GM23248 (cell line): ENCODE data around the gene RAMP1. TPM values are rescaled to one million over a fixed set of nuclear protein-coding genes. Genes with fewer than 3 reads are reported as not detected.

Experiments
- DNase-seq: peaks from one replicate; pipeline ENCODE4 v3.0.0-alpha.2; 2015
- H2AFZ ChIP-seq: fragments of 200-600 bp; sonication (generic); 2 replicates; pipeline ENCODE4 v1.6.1; 2016; ENCODE audit warnings: antibody characterized with exemption
- H3F3A ChIP-seq: fragments of 200-600 bp; sonication (generic); 2 replicates; pipeline ENCODE4 v1.6.1; 2016; ENCODE audit warnings: mild to moderate bottlenecking, antibody characterized with exemption, mixed run types; ENCODE audit not compliant: insufficient read depth
- H3K27ac ChIP-seq: fragments of 200-600 bp; sonication (generic); 2 replicates; pipeline ENCODE4 v1.5.1; 2016; ENCODE audit warnings: mild to moderate bottlenecking
- H3K27me3 ChIP-seq: fragments of 200-600 bp; sonication (generic); replicated peaks from 2 replicates; pipeline ENCODE4 v1.6.1; 2016; ENCODE audit warnings: mild to moderate bottlenecking; ENCODE audit not compliant: insufficient read depth
- H3K36me3 ChIP-seq: fragments of 200-600 bp; sonication (generic); 2 replicates; pipeline ENCODE4 v1.6.1; 2016; ENCODE audit warnings: low read depth, mild to moderate bottlenecking
- H3K4me1 ChIP-seq: fragments of 200-600 bp; sonication (generic); 2 replicates; pipeline ENCODE4 v1.6.1; 2016; ENCODE audit warnings: mild to moderate bottlenecking; ENCODE audit not compliant: insufficient read depth
- H3K4me2 ChIP-seq: fragments of 200-600 bp; sonication (generic); one replicate; pipeline ENCODE4 v1.6.1; 2016; ENCODE audit warnings: mild to moderate bottlenecking; ENCODE audit not compliant: unreplicated experiment
- H3K4me3 ChIP-seq: fragments of 200-600 bp; sonication (generic); 2 replicates; pipeline ENCODE4 v1.5.1; 2016; ENCODE audit warnings: mild to moderate bottlenecking
- H3K79me2 ChIP-seq: fragments of 200-600 bp; sonication (generic); 2 replicates; pipeline ENCODE4 v1.6.1; 2016; ENCODE audit warnings: mild to moderate bottlenecking; ENCODE audit not compliant: insufficient read depth
- H3K9ac ChIP-seq: fragments of 200-600 bp; sonication (generic); 2 replicates; pipeline ENCODE4 v1.6.1; 2016; ENCODE audit warnings: mild to moderate bottlenecking
- H3K9me2 ChIP-seq: fragments of 200-600 bp; sonication (generic); 2 replicates; pipeline ENCODE4 v1.6.1; 2016; ENCODE audit warnings: mixed run types, mild to moderate bottlenecking, moderate library complexity; ENCODE audit not compliant: insufficient read depth
- H3K9me3 ChIP-seq: fragments of 200-600 bp; sonication (generic); one replicate; pipeline ENCODE4 v1.6.1; 2017; ENCODE audit warnings: low read depth
- H4K20me1 ChIP-seq: fragments of 200-600 bp; sonication (generic); 2 replicates; pipeline ENCODE4 v1.6.0; 2016; ENCODE audit not compliant: insufficient read depth
- EZH2 ChIP-seq: fragments of 200-600 bp; sonication (generic); IDR thresholded peaks from 2 replicates; pipeline ENCODE4 v1.6.1; 2018; ENCODE audit warnings: antibody characterized with exemption, mild to moderate bottlenecking; ENCODE audit not compliant: insufficient read depth, poor library complexity, severe bottlenecking
- EZH2phosphoT487 ChIP-seq: fragments of 200-600 bp; sonication (generic); IDR thresholded peaks from 2 replicates; pipeline ENCODE4 v1.6.1; 2018; ENCODE audit warnings: antibody characterized with exemption, moderate library complexity, mild to moderate bottlenecking, low read depth; ENCODE audit not compliant: insufficient read depth
- WGBS, 2 experiments: methylation state at CpG; one replicate each; pipeline ENCODE4 v1.1.6; 2015 to 2017; ENCODE audit warnings: low lambda C conversion rate in 2 of 2, low coverage in 1 of 2; ENCODE audit errors: missing lambda C conversion rate in 2 of 2; 5-methylcytosine and 5-hydroxymethylcytosine counted together
- in situ Hi-C: fragments of 300-500 bp; cut with MboI; formaldehyde crosslinking; loops from 2 replicates; pipeline ENCODE4 v1.15.0; 2020
- polyA plus RNA-seq: library from polyadenylated mRNA; unstranded; fragments of >200 nt; fragmentation: Nextera tagmentation; extraction: Ambion mirVana; gene quantifications from 2 replicates; pipeline ENCODE4 v1.2.1, GENCODE V29; 2016
- total RNA-seq: library from RNA; depleted of rRNA; stranded (reverse); fragments of >200 nt; shearing (Covaris generic); gene quantifications from 2 replicates; pipeline ENCODE4 v1.2.3, GENCODE V29; 2014

The RAMP1 gene
- total and polyA plus RNA-seq, 2 experiments from 2014 or later, result 4.1 to 11.1 TPM

DNA sequence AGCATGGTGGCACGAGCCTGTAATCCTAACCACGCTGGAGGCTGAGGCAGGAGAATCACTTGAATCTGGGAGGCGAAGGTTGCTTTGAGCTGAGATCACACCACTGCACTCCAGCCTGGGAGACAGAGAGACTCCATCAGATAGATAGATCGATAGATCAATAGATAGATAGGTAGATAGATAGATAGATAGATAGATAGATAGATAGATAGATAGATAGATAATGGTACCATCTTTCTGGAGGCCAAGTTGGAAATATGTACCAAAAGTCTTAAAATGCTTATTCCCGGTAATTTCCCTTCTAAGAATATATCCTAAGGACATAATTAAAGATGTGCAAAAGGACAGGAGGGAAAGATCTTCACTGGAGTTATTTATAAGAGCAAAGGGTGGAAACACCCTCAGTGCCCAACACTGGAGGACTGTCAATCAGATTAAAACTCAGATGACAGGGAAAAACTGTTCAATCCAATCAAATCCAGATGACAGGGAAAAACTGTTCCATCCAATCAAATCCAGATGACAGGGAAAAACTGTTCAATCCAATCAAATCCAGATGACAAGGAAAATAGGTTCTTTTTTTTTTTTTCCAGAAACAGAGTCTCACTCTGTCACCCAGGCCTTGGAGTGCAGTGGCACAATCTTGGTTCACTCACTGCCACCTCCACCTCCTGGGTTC is 58.4 kb downstream of the RAMP1 start:
- H3K9me3 ChIP-seq, result no peaks in the 10 kb centered on the region
- no peaks in the 10 kb centered on the region for H3F3A ChIP-seq
- H3K9ac ChIP-seq, result no peak overlapping the region
- H3K4me1 ChIP-seq, result no peaks in the 10 kb centered on the region
- no peaks in the 10 kb centered on the region for H4K20me1 ChIP-seq
- no peaks in the 10 kb centered on the region for H3K27me3 ChIP-seq
- 74 to 83% methylated on average over 5 of the region's 5 CpGs for WGBS, 2 experiments
- no peak overlapping the region for H3K4me2 ChIP-seq
- H3K79me2 ChIP-seq, result no peaks in the 10 kb centered on the region
- H3K4me3 ChIP-seq, result no peak overlapping the region
- no peak overlapping the region for H3K27ac ChIP-seq
- no peak overlapping the region for H2AFZ ChIP-seq
- TF ChIP-seq EZH2phosphoT487, result no peak
- TF ChIP-seq EZH2, result no peak
- in situ Hi-C loops, result no loop called here
- DNase-seq, result no peak
- H3K9me2 ChIP-seq, result no peaks in the 10 kb centered on the region
- no peaks in the 10 kb centered on the region for H3K36me3 ChIP-seq

GRCh38 chr2:237919593-237919992 is 60.2 kb downstream of the RAMP1 start:
- Histone ChIP-seq H3K36me3 (no peaks in the 10 kb centered on the region), H3K27me3 (no peaks in the 10 kb centered on the region), H3K4me2 (no peak overlapping the region), H3K79me2 (no peaks in the 10 kb centered on the region), H3K9ac (no peak overlapping the region), H2AFZ (no peak overlapping the region), H4K20me1 (no peaks in the 10 kb centered on the region), H3F3A (no peaks in the 10 kb centered on the region), H3K4me1 (no peaks in the 10 kb centered on the region), H3K9me2 (no peaks in the 10 kb centered on the region), H3K27ac (no peak overlapping the region), H3K4me3 (no peak overlapping the region), H3K9me3 (no peaks in the 10 kb centered on the region)
- no peak for TF ChIP-seq EZH2
- no peak for TF ChIP-seq EZH2phosphoT487
- no peak for DNase-seq
- WGBS, 2 experiments, result 98% methylated on average over 5 to 6 of the region's 6 CpGs
- in situ Hi-C loops, result no loop called here

DNA sequence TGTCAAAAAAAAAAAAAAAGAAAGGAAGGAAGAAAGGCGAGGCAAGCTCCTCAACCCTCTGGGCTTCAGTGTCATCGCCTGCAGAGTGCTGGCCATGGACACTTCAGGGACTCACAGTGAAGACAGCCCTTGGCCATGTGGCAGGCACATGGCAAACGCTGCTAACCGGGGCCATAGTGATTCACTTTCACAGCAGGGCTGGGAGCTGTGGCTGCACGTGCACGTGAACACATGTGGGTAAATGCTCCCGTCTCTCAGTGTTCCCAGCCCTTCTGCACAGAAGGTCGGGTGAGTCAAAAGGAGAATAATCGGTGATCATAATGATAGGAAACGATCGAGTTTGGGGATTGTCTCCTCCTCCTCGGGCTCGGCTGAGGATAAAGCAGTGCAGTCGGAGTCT is 61.2 kb downstream of the RAMP1 start:
- TF ChIP-seq EZH2 (no peak), EZH2phosphoT487 (no peak)
- peak; percentile 80 for DNase-seq
- Histone ChIP-seq H3K4me2 (no peak overlapping the region), H3K79me2 (no peaks in the 10 kb centered on the region), H3K9ac (no peak overlapping the region), H3K27me3 (no peaks in the 10 kb centered on the region), H4K20me1 (no peaks in the 10 kb centered on the region), H3K4me3 (no peak overlapping the region), H3K4me1 (no peaks in the 10 kb centered on the region), H2AFZ (no peak overlapping the region), H3K9me2 (no peaks in the 10 kb centered on the region), H3K27ac (no peak overlapping the region), H3K36me3 (no peaks in the 10 kb centered on the region), H3F3A (no peaks in the 10 kb centered on the region), H3K9me3 (no peaks in the 10 kb centered on the region)
- in situ Hi-C loops, result no loop called here
- 10 to 18% methylated on average over 14 of the region's 14 CpGs for whole genome bisulfite sequencing, 2 experiments

- no peaks in the 10 kb centered on the region for H3K79me2 ChIP-seq
- no peaks in the 10 kb centered on the region for H3K9me2 ChIP-seq
- TF ChIP-seq EZH2phosphoT487 (no peak), EZH2 (no peak)
- no peak overlapping the region for H3K9ac ChIP-seq
- no peak overlapping the region for H3K4me3 ChIP-seq
- H3K9me3 ChIP-seq, result no peaks in the 10 kb centered on the region
- no peak overlapping the region for H3K27ac ChIP-seq
- no peak overlapping the region for H2AFZ ChIP-seq
- no peaks in the 10 kb centered on the region for H3K27me3 ChIP-seq
- H4K20me1 ChIP-seq, result no peaks in the 10 kb centered on the region
- WGBS, 2 experiments, result 95 to 97% methylated on average over 10 of the region's 10 CpGs
- H3F3A ChIP-seq, result no peaks in the 10 kb centered on the region
- no peaks in the 10 kb centered on the region for H3K4me1 ChIP-seq
- H3K36me3 ChIP-seq, result no peaks in the 10 kb centered on the region
- in situ Hi-C loops, result no loop called here
- H3K4me2 ChIP-seq, result no peak overlapping the region
- DNase-seq, result no peak
Measured at GRCh38 chr2:237921967-237922492, 62.6 kb downstream of the RAMP1 start.
